Spinal cord (tissue), 4 donors: ENCODE data around the gene GNA12. TPM values are rescaled to one million over a fixed set of nuclear protein-coding genes. Genes with fewer than 3 reads are reported as not detected.

Experiments
- polyA plus RNA-seq, 2 donors: library from polyadenylated mRNA; unstranded; fragments of 120-200 nt; gene quantifications; one replicate each; pipeline ENCODE4 v1.2.1, GENCODE V29; 2013; ENCODE audit not compliant: insufficient read length in 2 of 2
- total RNA-seq, 2 donors: library from RNA; depleted of rRNA in 1 of 2; stranded (reverse); fragments of 120-200 nt in 1 of 2; fragments of >200 nt in 1 of 2; gene quantifications; one replicate each; pipeline versions ENCODE4 v1.2.3 to v1.2.4, GENCODE V29; 2013 to 2014

GNA12 gene
- total and polyA plus RNA-seq, 4 donors = 17.9 to 125 (median 64.9) TPM

Other genes starting within 250 kb of the GNA12 start
- gene TTYH3, start 212.3 kb downstream of the GNA12 start, total RNA-seq = 10 to 100 TPM; 26.1 to 31.8 TPM
- 100 to 1,000 TPM; 209 to 218 TPM for gene TTYH3, start 212.3 kb downstream of the GNA12 start, polyA plus RNA-seq
- 1 to 10 TPM in 1 of 2 donors, under 1 TPM in 1; 0.83 to 2.3 TPM for gene AMZ1, start 156.1 kb downstream of the GNA12 start, total RNA-seq
- 1 to 10 TPM; 4.2 to 4.8 TPM for gene AMZ1, start 156.1 kb downstream of the GNA12 start, polyA plus RNA-seq
- gene CARD11, start 199.6 kb upstream of the GNA12 start, total RNA-seq = under 1 TPM; 0.77 to 0.99 TPM
- gene CARD11, start 199.6 kb upstream of the GNA12 start, polyA plus RNA-seq = 1 to 10 TPM; 1.2 TPM